ENCODE measurements around the gene GJA1.
"Not testable (repeated sequence)": the region's sequence is repeated elsewhere in the genome, so short reads cannot be mapped to it uniquely, and the experiment has no call there.

Gene GJA1

DNA sequence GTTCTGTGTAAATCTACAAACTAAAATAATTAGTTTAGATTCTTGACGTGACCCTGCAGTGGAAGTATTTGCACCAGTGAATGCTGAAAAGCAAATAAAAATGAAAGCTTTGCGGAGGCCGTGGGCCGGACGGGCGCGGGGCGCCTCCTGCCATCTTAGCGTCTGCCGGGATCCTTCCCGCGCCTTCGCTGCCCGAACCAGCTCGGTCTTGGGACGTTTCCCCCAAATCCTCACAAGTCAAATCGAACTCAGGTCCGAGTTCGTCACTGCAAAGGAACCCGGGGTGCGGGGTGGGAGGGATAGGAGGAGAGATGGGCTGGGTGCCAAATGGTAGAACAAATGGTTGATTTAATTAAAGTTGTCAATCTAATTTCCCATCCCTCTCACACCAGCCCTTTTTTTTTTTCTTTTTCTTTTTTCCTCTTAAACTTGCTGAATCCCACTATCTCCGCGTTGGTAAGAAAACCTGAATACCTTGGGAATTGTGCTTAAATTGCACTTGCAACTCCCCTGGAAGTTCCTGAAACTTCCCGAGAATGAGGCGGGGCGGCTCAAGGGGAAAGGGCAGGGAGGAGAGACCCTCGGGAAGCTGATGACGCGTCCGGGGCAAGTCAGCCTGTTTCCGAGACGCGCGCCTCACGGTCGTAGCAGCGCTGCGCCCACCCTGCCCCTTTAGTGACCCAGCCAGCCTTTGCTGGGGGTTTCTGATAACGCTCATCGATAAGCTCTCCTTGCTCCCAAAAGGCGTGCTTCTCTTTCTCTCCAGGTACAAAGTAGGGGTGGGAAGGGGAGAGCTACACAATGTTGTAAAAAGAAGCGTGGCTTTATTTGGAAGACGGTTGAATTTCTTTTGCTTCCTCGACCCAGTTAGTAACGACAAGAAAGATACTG lies 1.8 kb downstream of the GJA1 start:
- in situ Hi-C loops (cut with MboI; ENCODE audit: low sequenced_read_pairs): no loop called here

DNA sequence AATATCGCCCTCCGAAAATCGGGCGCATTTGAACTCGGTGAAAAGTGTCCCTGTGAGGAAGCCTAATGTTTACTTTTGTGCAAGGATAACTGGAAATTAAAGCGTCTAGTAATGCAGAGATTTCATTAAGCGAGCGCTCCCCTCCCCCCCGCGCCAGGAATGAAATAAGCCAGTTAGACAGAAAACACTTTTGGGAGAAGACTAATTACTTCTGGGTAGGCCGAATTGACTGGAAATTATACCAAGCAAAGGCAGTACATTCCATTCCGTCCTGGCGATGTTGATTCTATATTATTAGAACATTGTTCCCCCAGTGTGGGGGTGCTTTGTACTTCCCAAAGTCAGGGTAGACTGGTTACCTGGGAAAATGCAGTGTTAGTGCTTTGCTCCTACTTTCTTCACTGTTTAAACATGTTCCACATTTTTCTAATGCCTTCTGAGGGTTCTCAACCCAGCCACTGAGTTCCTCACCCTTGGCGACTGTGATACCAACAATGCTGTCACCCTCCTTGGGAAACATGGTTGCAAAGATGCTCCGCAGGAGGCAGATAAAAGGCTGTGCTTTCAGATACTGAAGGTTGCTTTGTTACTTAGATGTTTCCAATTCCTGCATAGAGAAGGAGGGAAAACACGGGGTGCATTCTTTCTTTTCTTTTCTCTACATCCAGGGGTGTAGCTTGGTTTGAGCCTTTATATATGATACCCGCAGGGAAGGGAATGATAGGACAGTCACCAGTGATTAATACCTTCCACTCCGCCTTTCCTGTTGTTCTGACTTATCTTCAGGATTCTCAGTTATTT lies 2.6 kb downstream of the GJA1 start:
- in situ Hi-C loops (cut with MboI; ENCODE audit: low sequenced_read_pairs): no loop called here

DNA sequence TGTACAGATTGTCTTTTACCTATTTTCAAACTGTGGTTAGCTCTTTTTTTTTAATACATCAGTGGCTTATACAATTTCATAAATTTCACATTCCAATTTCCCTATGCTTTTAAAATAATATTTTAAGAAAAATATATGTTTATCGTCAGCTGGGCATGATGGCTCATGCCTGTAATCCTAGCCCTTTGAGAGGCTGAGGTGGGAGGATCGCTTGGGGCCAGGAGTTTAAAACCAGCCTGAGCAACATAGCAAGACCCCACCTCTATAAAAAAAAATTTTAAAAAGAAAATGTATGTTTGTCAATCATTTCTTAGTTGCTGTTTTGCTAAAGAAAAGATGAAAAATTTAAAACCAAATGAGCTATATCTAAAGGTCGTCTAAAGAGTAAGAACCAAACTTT lies 3.4 kb downstream of the GJA1 start:
- in situ Hi-C loops (cut with MboI; ENCODE audit: low sequenced_read_pairs): no loop called here

DNA sequence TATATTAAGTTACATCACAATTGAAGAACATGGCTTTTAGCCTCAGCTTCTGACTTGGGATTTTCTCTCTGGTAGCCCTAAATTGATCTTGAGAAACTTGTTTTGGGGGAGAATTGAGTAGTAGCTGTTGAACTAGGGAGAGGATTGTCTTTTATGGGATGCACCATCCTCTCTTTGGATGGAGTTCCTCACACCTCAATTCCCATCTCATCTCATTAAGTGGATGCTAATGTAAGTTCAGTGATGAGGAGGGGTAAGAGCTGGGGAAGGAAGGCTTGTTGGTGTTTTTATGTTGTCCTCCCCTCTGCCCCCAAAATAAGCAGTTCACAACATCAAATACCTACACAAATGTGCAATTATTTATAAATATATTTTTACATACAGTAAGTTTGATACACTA lies 4.0 kb downstream of the GJA1 start:
- in situ Hi-C loops (cut with MboI; ENCODE audit: low sequenced_read_pairs): no loop called here

DNA sequence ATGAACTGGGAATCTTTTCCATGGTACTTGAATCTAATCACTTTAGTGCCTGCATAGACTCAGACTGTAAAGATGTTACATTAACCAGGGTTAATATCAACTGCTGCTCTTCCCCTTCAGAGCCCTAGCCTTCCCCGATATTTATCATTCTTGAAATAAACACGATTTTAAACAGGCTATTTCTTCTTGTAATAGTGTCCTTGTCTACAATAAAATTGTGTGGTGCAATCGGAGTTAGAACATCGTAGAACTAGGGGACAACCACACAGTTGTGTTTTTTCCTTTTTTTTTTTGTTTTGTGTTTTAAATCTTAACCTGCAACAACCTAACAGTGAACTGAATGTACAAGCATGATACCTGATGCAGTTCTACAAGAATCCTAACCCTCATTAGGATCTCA lies 4.5 kb downstream of the GJA1 start:
- in situ Hi-C loops (cut with MboI; ENCODE audit: low sequenced_read_pairs): no loop called here

DNA sequence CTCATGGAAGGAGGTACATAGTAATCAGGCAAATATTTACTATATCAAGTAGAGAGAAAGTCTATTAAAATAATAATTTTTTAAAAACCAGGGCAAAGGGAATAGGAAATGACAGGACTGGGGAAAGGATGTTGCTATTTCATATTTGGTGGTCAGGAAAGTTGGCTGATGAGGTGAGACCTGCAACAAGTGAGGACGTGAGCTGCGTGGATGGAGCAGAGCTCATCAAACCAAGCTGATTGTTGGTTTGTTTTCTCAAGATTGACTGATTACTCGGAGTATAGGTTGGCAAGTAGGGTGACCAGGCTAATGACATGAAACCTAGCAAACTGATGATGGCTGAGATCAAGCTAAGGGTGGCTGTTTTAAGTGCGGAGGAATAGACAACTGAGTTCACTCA lies 6.0 kb downstream of the GJA1 start:
- in situ Hi-C loops (cut with MboI; ENCODE audit: low sequenced_read_pairs): no loop called here

DNA sequence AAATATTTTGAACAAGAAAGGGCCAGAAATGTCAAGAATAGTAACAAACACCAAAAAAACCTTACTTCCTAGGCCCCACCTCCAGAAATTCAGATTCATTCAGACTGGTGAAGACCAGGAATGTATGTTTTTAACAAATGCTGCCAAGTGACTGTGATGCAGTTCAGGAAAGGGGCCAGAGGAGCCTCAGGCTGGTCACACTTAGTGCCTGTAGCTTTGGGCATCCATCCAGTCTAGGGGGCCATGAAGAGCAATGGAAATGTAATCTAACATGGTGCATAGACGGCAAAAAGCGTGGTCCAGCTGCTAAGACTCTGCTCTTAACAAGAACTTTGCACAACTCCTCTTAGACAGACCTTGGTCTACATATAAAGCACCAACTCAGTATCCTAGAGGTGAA lies 7.1 kb downstream of the GJA1 start:
- in situ Hi-C loops (cut with MboI; ENCODE audit: low sequenced_read_pairs): no loop called here

DNA sequence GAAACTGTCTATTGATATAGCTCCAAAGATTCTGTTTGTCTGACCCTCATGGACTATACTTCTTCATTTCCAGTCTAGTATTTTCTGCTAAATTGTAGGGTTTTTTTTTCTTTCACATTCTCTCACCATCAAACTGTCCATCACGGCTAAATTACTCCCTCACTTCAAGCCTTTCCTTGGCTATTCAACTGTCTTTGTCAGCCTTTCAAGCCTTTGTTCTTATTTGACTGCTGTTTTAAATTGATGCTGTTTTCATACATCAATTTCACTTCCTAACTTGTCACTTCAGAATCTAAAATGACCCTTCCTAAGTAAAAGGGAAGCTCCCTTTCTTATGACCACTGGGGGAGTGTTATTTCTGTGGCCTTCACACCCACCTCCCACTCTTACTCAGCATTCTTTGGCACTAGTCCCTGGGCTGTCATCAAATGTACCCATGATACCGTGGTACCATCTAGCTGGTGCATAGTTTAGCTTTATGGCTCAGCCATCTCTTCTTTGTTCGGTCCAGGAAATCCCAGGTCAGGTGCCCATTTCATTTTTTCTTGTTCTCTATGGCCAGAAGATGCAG lies 8.6 kb downstream of the GJA1 start:
- in situ Hi-C loops (cut with MboI; ENCODE audit: low sequenced_read_pairs): no loop called here

DNA sequence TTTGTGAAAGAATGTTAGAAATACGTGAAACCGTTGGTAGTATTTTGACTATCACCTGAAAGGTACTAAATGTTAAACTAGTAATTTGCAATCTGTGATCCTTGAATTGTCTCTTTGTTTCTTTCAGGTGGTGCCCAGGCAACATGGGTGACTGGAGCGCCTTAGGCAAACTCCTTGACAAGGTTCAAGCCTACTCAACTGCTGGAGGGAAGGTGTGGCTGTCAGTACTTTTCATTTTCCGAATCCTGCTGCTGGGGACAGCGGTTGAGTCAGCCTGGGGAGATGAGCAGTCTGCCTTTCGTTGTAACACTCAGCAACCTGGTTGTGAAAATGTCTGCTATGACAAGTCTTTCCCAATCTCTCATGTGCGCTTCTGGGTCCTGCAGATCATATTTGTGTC lies 11.3 kb downstream of the GJA1 start:
- in situ Hi-C loops (cut with MboI; ENCODE audit: low sequenced_read_pairs): not testable (repeated sequence)

DNA sequence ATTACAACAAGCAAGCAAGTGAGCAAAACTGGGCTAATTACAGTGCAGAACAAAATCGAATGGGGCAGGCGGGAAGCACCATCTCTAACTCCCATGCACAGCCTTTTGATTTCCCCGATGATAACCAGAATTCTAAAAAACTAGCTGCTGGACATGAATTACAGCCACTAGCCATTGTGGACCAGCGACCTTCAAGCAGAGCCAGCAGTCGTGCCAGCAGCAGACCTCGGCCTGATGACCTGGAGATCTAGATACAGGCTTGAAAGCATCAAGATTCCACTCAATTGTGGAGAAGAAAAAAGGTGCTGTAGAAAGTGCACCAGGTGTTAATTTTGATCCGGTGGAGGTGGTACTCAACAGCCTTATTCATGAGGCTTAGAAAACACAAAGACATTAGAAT lies 12.3 kb downstream of the GJA1 start:
- in situ Hi-C loops (cut with MboI; ENCODE audit: low sequenced_read_pairs): not testable (repeated sequence)

DNA sequence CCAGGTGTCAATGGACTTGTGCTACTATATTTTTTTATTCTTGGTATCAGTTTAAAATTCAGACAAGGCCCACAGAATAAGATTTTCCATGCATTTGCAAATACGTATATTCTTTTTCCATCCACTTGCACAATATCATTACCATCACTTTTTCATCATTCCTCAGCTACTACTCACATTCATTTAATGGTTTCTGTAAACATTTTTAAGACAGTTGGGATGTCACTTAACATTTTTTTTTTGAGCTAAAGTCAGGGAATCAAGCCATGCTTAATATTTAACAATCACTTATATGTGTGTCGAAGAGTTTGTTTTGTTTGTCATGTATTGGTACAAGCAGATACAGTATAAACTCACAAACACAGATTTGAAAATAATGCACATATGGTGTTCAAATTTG lies 13.1 kb downstream of the GJA1 start:
- in situ Hi-C loops (cut with MboI; ENCODE audit: low sequenced_read_pairs): not testable (repeated sequence)

DNA sequence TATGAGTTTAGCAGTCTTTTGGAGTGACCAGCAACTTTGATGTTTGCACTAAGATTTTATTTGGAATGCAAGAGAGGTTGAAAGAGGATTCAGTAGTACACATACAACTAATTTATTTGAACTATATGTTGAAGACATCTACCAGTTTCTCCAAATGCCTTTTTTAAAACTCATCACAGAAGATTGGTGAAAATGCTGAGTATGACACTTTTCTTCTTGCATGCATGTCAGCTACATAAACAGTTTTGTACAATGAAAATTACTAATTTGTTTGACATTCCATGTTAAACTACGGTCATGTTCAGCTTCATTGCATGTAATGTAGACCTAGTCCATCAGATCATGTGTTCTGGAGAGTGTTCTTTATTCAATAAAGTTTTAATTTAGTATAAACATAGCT lies 13.9 kb downstream of the GJA1 start:
- in situ Hi-C loops (cut with MboI; ENCODE audit: low sequenced_read_pairs): no loop called here

DNA sequence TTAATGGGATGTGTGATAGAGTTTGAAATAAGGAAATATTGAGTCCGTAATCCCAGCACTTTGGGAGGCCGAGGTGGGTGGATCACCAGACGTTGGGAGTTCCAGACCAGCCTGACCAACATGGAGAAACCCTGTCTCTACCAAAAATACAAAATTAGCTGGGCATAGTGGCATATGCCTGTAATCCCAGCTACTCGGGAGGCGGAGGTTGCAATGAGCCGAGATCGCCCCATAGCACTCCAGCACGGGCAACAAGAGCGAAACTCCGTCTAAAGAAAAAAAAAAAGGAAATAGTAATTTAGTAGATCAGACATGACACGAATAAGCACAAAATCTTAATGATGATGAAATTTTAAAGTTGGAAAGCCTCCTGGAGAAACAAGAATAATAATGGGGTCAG lies 14.8 kb downstream of the GJA1 start:
- in situ Hi-C loops (cut with MboI; ENCODE audit: low sequenced_read_pairs): no loop called here

DNA sequence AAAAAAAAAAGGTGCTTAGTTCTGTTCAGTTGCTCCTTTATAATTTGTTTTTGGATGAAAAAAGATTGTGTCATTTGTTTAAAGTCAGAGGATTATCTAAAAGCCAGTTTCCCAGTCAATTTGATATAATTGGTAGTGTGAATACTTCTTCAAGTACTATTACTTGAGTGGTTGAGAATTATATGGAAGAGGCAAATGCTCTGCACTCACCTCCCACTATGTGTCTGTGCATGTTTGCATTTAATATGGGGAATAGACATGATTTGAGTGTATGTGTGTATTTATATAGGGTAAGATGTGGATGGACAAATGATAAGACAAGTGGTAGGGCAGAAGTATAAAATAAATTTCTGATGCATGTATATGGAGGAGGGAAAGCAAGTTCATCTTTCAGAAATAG lies 15.8 kb downstream of the GJA1 start:
- in situ Hi-C loops (cut with MboI; ENCODE audit: low sequenced_read_pairs): no loop called here

DNA sequence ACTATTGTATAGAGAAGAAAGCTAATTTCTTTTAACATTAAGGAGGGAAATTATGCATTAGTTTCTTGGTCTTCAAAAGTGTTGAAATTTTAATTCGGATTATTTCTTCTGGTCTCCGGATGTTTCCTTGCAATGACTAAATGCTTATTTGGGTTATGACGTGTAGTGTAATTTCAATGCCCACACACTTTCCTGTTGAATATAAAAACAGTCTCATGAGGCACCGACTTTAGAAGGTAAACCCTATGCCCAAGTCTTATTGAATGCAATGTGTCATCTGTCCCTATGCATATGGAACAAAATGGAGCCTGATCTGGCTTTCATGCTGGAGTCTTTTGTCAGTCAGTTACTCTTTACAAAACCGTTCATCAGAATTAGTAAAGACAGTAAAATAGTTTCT lies 17.7 kb downstream of the GJA1 start:
- in situ Hi-C loops (cut with MboI; ENCODE audit: low sequenced_read_pairs): no loop called here

DNA sequence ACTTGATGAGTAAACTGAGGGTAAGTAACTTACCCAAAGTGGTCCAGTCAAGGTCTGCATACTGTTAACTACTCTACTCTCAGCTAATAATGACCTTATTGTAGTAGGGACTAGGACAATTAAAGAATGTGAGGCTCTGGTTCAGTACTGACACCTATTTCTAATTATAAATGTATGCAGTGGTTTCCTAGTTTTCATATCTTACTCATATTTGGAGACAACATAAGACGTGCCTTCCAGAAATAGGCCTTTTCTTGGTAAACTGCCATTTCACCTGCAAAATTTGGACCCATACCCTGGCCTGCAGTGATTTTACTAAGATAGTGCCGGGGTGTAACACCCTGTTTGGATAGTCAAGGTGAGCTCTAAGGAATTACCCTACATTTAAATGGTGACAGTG lies 24.7 kb downstream of the GJA1 start:
- in situ Hi-C loops (cut with MboI; ENCODE audit: low sequenced_read_pairs): no loop called here

DNA sequence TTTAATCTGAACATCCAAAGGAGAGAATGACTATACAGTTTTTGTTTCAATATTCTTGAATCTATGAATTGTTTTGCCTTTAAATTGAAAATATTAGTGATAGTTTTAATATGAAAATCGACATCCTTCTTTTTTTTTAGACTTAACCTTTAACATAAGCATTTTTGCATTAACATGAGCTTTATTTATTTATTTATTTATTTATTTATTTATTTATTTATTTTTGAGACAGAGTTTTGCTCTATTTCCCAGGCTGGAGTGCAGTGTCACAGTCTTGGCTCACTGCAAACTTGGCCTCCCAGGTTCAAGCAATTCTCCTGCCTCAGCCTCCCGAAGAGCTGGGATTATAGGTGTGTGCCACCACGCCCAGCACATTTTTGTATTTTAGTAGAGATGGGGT lies 27.6 kb downstream of the GJA1 start:
- in situ Hi-C loops (cut with MboI; ENCODE audit: low sequenced_read_pairs): no loop called here

DNA sequence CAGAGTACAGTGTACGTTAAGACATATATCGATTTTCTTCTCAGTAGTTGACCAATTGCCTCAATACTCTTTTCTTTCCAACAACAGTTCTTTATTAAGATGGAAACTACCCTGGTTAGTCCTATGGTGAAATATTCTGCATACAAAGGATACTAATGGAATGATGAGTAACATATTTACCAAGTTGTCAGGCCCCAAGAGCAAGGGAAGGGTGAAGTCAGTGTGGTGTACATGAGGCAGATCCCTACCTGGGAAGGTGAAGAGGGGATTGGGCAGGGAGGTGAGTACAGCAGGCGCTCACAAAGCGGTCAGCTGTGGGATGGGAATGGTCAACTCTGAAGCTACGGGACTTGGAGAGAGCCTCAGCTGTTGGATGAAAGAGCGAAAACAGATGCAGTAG lies 29.7 kb downstream of the GJA1 start:
- in situ Hi-C loops (cut with MboI; ENCODE audit: low sequenced_read_pairs): no loop called here

DNA sequence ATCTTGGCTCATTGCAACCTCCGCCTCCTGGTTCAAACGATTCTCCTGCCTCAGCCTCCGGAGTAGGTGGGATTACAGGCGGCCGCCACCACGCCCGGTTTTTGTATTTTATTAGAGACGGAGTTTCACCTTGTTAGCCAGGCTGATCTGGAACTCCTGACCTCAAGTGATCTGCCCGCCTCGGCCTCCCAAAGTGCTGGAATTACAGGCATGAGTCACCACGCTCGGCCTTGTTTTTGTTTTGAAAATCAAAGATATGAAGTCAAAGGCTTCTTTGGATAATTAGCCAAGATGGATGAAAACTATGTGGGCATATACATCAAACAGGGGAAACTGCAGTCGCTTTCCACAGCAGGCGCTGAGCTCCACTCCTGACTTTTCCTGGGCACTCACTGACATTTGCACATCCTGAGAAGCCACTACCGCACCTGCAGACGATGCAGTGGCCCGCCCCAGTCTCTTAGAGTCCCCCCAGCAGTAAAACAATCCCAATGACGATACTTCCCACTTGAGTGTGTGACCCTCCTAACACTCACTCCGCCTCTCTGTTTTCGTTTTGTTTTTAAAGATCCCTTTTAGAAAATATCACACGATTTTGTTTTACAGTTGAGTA lies 44.1 kb downstream of the GJA1 start:
- in situ Hi-C loops (cut with MboI; ENCODE audit: low sequenced_read_pairs): no loop called here

DNA sequence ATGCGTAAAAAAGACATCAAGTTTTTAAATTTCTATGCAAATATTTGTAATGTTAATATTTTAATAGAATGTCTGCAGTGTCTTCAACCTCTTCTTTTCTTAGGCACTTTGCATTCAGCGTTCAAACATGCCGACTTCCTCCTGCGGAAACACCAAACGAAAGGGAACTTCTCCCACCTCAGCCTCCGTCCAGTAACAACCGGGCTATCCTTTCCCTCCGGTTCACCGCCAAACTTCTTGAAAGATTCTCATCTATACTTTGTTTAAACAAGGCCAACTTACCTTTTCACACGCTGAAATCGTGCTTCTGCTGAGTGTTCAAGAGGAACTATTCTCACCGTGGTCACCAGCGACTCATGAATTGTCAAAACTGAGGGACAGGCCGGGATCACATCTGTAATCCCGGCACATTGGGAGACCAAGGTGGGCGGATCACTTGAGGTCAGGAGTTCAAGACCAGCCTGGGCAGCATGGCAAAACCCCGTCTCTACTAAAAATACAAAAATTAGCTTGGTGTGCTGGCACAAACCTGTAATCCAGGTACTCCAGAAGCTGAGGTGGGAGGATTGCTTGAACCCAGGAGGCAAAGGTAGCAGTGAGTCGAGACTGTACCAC lies 44.8 kb downstream of the GJA1 start:
- in situ Hi-C loops (cut with MboI; ENCODE audit: low sequenced_read_pairs): no loop called here
